Stimulated activated naive B cell treated with anti-CD40 and anti-IgM and Interleukin-4, amounts not matched to agents 10 μg/mL and 1 μg/mL and 100 μg/mL, for 72 hours (primary cell): Measurements from ENCODE around the gene ERBB4.

ENCODE experiments used
- ATAC-seq, 2 donors: fragments of 150-1000 bp; cut with Tn5 transposase; replicated peaks; 2 replicates each; pipeline ENCODE4 v1.10.0; 2021; ENCODE audit warnings: moderate library complexity in 1 of 2
- DNase-seq: peaks from one replicate; pipeline ENCODE4 v3.0.0; 2021
- H3K27ac Mint-ChIP-seq: one replicate; pipeline ENCODE4 v1.8.0; 2022; ENCODE audit warnings: mild to moderate bottlenecking, mixed read lengths
- H3K27me3 Mint-ChIP-seq, 2 donors: one replicate each; pipeline ENCODE4 v1.8.0; 2022; ENCODE audit warnings: mixed read lengths in 2 of 2
- H3K36me3 Mint-ChIP-seq, 2 donors: one replicate each; pipeline ENCODE4 v1.8.0; 2022; ENCODE audit warnings: mixed read lengths in 2 of 2, mild to moderate bottlenecking in 1 of 2
- H3K4me1 Mint-ChIP-seq, 2 donors: one replicate each; pipeline ENCODE4 v1.8.0; 2022; ENCODE audit warnings: mixed read lengths in 2 of 2, mild to moderate bottlenecking in 1 of 2
- H3K4me3 Mint-ChIP-seq, 2 donors: one replicate each; pipeline ENCODE4 v1.8.0; 2022; ENCODE audit warnings: mild to moderate bottlenecking in 2 of 2, mixed read lengths in 2 of 2, moderate library complexity in 1 of 2
- H3K9me3 Mint-ChIP-seq, 2 donors: one replicate each; pipeline ENCODE4 v1.8.0; 2022; ENCODE audit warnings: mixed read lengths in 2 of 2, mild to moderate bottlenecking in 1 of 2

ERBB4 gene

GRCh38 chr2:212535996-212536816, 2.4 kb downstream of the ERBB4 start:
- ATAC-seq (no peak), DNase-seq (no peak)
- H3K27me3 Mint-ChIP-seq, result peaks cover 38 to 63% of the 10 kb centered on the region in 2 donors
- H3K9me3 Mint-ChIP-seq, result no peaks in the 10 kb centered on the region
- H3K27ac Mint-ChIP-seq, result no peak overlapping the region
- H3K4me3 Mint-ChIP-seq, result peak overlapping the region; percentile 33 to 58
- H3K36me3 Mint-ChIP-seq, result no peaks in the 10 kb centered on the region
- peaks cover 15 to 26% of the 10 kb centered on the region in 2 donors for H3K4me1 Mint-ChIP-seq

DNA sequence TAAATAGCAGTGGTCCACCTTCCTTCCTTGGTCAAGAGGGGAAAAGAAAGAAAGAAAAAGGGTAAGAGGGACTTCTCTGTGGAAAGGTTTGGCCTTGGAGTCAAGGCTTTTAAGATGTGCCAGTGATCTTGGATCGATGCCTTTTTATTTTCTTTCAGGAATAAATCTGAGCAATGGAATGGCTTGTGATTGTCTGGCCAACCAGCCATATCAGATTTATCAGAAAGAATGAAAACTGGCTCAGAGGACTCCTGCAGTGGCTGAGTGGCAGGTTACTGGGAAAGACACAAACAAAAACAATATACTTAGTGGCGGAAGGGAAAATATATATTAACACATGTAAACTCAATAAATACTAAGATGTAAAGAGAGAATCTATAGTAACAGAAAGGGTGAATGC, 4.3 kb downstream of the ERBB4 start:
- no peaks in the 10 kb centered on the region for H3K9me3 Mint-ChIP-seq
- peaks cover 15 to 26% of the 10 kb centered on the region in 2 donors for H3K4me1 Mint-ChIP-seq
- H3K27ac Mint-ChIP-seq, result no peak overlapping the region
- no peaks in the 10 kb centered on the region for H3K36me3 Mint-ChIP-seq
- peaks cover 28 to 45% of the 10 kb centered on the region in 2 donors for H3K27me3 Mint-ChIP-seq
- no peak for ATAC-seq
- no peak overlapping the region for H3K4me3 Mint-ChIP-seq
- DNase-seq, result no peak

GRCh38 chr2:212532585-212532984, 6.0 kb downstream of the ERBB4 start:
- Mint-ChIP-seq H3K27me3 (peaks cover 28% of the 10 kb centered on the region in 2 donors), H3K36me3 (no peaks in the 10 kb centered on the region), H3K4me3 (no peak overlapping the region), H3K9me3 (no peaks in the 10 kb centered on the region), H3K27ac (no peak overlapping the region), H3K4me1 (peaks cover 10 to 17% of the 10 kb centered on the region in 2 donors)
- DNase-seq (no peak), ATAC-seq (no peak)

GRCh38 chr2:212532087-212532486, 6.5 kb downstream of the ERBB4 start:
- no peaks in the 10 kb centered on the region for H3K36me3 Mint-ChIP-seq
- peaks cover 23 to 24% of the 10 kb centered on the region in 2 donors for H3K27me3 Mint-ChIP-seq
- peaks cover 6 to 12% of the 10 kb centered on the region in 2 donors for H3K4me1 Mint-ChIP-seq
- no peak overlapping the region for H3K4me3 Mint-ChIP-seq
- ATAC-seq, result no peak
- DNase-seq, result no peak
- H3K27ac Mint-ChIP-seq, result no peak overlapping the region
- H3K9me3 Mint-ChIP-seq, result no peaks in the 10 kb centered on the region

- no peak for ATAC-seq
- H3K27me3 Mint-ChIP-seq, result peaks cover 17 to 18% of the 10 kb centered on the region in 2 donors
- no peak overlapping the region for H3K27ac Mint-ChIP-seq
- no peak for DNase-seq
- H3K9me3 Mint-ChIP-seq, result no peaks in the 10 kb centered on the region
- peaks cover 2 to 7% of the 10 kb centered on the region in 2 donors for H3K4me1 Mint-ChIP-seq
- no peaks in the 10 kb centered on the region for H3K36me3 Mint-ChIP-seq
- no peak overlapping the region for H3K4me3 Mint-ChIP-seq
Observed at GRCh38 chr2:212531499-212531898, 7.1 kb downstream of the ERBB4 start.

- no peak for DNase-seq
- Mint-ChIP-seq H3K36me3 (no peaks in the 10 kb centered on the region), H3K27me3 (peaks cover 12 to 13% of the 10 kb centered on the region in 2 donors), H3K4me3 (no peak overlapping the region), H3K27ac (no peak overlapping the region), H3K4me1 (peaks cover 0 to 1% of the 10 kb centered on the region in 2 donors), H3K9me3 (no peaks in the 10 kb centered on the region)
- ATAC-seq, result no peak
Observed at GRCh38 chr2:212530991-212531390, 7.6 kb downstream of the ERBB4 start.

- Mint-ChIP-seq H3K27me3 (peaks cover 8 to 10% of the 10 kb centered on the region in 2 donors), H3K27ac (no peak overlapping the region)
- ATAC-seq, result no peak
Observed at GRCh38 chr2:212530373-212530772, 8.2 kb downstream of the ERBB4 start.

GRCh38 chr2:212528106-212528856, 10.3 kb downstream of the ERBB4 start:
- no peak overlapping the region for H3K27ac Mint-ChIP-seq
- ATAC-seq (no peak), DNase-seq (no peak)
- H3K9me3 Mint-ChIP-seq, result no peaks in the 10 kb centered on the region
- no peaks in the 10 kb centered on the region for H3K4me1 Mint-ChIP-seq
- no peaks in the 10 kb centered on the region for H3K36me3 Mint-ChIP-seq
- no peaks in the 10 kb centered on the region for H3K27me3 Mint-ChIP-seq
- no peak overlapping the region for H3K4me3 Mint-ChIP-seq

More at GRCh38 chr2:212530373-212530772, 8.2 kb downstream of the ERBB4 start:
- no peaks in the 10 kb centered on the region for H3K4me1 Mint-ChIP-seq
- H3K36me3 Mint-ChIP-seq, result no peaks in the 10 kb centered on the region
- no peak overlapping the region for H3K4me3 Mint-ChIP-seq
- H3K9me3 Mint-ChIP-seq, result no peaks in the 10 kb centered on the region
- DNase-seq, result no peak

DNA sequence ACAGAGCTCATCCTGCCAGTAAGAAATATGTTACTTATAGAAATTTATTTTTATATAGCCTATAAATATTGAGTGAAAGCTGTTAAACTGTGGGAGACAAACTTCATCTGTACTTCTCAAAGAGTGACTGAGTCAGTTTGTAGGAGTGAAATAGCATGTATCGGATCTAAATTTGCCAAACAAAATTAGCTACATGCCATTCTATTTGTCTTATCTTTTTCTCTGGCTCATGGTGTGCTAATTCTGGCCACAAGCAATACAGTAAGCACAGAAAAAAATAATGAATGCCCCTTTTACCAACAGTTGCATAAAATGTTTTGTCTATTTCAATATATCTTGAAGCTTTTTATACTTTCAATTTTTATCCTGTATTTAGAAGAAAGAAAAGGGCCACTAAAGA, 12.5 kb downstream of the ERBB4 start:
- DNase-seq (no peak), ATAC-seq (no peak)
- H3K9me3 Mint-ChIP-seq, result no peaks in the 10 kb centered on the region
- H3K4me3 Mint-ChIP-seq, result no peak overlapping the region
- no peaks in the 10 kb centered on the region for H3K36me3 Mint-ChIP-seq
- no peaks in the 10 kb centered on the region for H3K27me3 Mint-ChIP-seq
- no peak overlapping the region for H3K27ac Mint-ChIP-seq
- H3K4me1 Mint-ChIP-seq, result no peaks in the 10 kb centered on the region

DNA sequence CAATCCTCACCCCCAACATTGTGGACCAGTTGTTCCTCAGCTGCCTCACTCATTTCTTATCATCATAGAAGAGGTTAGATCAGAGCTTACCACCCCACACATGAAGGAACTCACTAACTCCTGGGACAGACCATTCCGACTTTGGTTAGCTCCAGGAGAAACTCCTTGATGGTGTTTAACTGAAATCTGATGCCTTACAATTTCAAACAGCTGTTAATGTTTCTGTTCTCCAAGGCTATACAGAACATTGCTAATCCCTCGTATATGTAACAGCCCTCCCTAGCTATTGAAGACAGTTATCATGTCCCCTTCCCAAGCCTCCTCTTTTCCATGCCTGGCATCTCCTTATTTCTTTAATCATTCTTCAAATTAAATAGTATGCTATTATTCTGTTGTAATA, 14.8 kb downstream of the ERBB4 start:
- DNase-seq (no peak), ATAC-seq (no peak)
- H3K27me3 Mint-ChIP-seq, result no peaks in the 10 kb centered on the region
- H3K4me1 Mint-ChIP-seq, result no peaks in the 10 kb centered on the region
- H3K9me3 Mint-ChIP-seq, result no peaks in the 10 kb centered on the region
- no peak overlapping the region for H3K4me3 Mint-ChIP-seq
- H3K27ac Mint-ChIP-seq, result no peak overlapping the region
- H3K36me3 Mint-ChIP-seq, result no peaks in the 10 kb centered on the region

DNA sequence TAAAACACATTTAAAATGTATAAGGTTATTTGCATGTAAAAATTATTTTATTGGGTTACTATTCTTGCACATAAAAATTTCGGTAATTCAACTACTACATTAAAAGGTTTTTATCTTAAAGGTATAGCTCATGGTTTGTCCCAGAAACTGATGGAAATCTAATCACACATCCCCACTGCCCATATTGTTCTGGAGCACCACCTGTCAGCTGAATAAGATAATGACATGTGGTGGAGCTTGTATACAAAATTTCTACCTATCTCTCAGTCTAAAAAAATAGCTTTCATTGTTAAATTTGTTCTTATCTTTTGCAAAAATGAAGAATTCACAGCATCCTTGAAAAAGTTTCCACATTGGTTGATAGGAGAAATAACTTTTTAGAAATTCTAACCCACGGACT, 18.3 kb downstream of the ERBB4 start:
- Mint-ChIP-seq H3K4me3 (no peak overlapping the region), H3K4me1 (no peaks in the 10 kb centered on the region)
- no peak for ATAC-seq

DNA sequence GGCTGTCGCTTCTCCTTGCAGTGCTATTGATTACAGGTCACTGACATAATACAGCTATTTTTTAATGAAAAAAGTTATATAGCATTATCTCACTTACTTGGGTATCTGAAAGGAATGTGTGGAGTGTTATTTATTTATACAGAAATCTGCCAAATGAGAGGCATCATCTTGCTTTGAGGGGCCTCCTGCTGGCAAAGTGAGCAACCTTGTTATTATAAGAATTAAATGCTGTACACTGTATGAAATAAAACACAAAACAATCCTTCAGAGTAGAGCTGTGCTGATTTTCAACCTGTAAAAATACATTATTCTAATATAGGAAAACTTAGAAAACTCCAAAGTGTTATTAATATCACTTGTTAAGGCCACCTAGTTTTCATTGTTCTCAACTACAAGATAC, 20.9 kb downstream of the ERBB4 start:
- DNase-seq (no peak), ATAC-seq (no peak)
- H3K36me3 Mint-ChIP-seq, result no peaks in the 10 kb centered on the region
- H3K4me1 Mint-ChIP-seq, result no peaks in the 10 kb centered on the region
- H3K4me3 Mint-ChIP-seq, result no peak overlapping the region
- H3K27me3 Mint-ChIP-seq, result no peaks in the 10 kb centered on the region
- no peak overlapping the region for H3K27ac Mint-ChIP-seq
- no peaks in the 10 kb centered on the region for H3K9me3 Mint-ChIP-seq

More for the DNA sequence above, 18.3 kb downstream of the ERBB4 start:
- no peak for DNase-seq
- Mint-ChIP-seq H3K27me3 (no peaks in the 10 kb centered on the region), H3K9me3 (no peaks in the 10 kb centered on the region), H3K36me3 (no peaks in the 10 kb centered on the region), H3K27ac (no peak overlapping the region)

GRCh38 chr2:212505586-212505985, 33.0 kb downstream of the ERBB4 start:
- Mint-ChIP-seq H3K4me1 (no peaks in the 10 kb centered on the region), H3K4me3 (no peak overlapping the region), H3K36me3 (no peaks in the 10 kb centered on the region), H3K27me3 (no peaks in the 10 kb centered on the region), H3K9me3 (no peaks in the 10 kb centered on the region), H3K27ac (no peak overlapping the region)
- no peak for ATAC-seq
- no peak for DNase-seq

- H3K9me3 Mint-ChIP-seq, result no peaks in the 10 kb centered on the region
- no peaks in the 10 kb centered on the region for H3K36me3 Mint-ChIP-seq
- no peaks in the 10 kb centered on the region for H3K4me1 Mint-ChIP-seq
- no peak for DNase-seq
- no peaks in the 10 kb centered on the region for H3K27me3 Mint-ChIP-seq
- H3K4me3 Mint-ChIP-seq, result no peak overlapping the region
- H3K27ac Mint-ChIP-seq, result no peak overlapping the region
- ATAC-seq, result no peak
Observed at GRCh38 chr2:212495046-212495445, 43.6 kb downstream of the ERBB4 start.
